GM18867 (cell line): Measurements from ENCODE around the gene SDHAF4.
"Not testable (repeated sequence)": the region's sequence is repeated elsewhere in the genome, so short reads cannot be mapped to it uniquely, and the experiment has no call there.

Experiments
- ATAC-seq: cut with Tn5 transposase; IDR thresholded peaks from one replicate; pipeline ENCODE4 v1.9.1; 2021; ENCODE audit warnings: mild to moderate bottlenecking, moderate library complexity; ENCODE audit not compliant: unreplicated experiment

The SDHAF4 gene

DNA sequence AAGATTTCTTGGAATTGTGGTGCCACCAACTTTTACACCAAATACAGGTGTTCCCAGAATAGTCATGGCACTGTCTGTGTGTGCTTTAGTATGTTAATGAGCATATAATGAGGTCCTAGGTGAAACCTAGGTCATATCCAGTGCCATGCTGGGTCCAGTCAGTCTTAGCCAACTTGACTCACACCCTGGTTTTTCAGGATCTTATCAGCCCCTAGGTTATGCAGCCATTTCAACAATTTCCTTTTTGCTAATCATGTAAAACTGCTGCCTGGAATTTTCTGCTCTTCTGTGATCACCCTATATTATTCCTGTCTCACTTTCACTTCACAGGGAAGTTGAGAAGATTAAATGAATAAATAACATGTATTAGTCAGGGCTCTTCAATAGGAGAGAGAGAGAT lies 23.7 kb downstream of the SDHAF4 start:
- no peak for ATAC-seq

DNA sequence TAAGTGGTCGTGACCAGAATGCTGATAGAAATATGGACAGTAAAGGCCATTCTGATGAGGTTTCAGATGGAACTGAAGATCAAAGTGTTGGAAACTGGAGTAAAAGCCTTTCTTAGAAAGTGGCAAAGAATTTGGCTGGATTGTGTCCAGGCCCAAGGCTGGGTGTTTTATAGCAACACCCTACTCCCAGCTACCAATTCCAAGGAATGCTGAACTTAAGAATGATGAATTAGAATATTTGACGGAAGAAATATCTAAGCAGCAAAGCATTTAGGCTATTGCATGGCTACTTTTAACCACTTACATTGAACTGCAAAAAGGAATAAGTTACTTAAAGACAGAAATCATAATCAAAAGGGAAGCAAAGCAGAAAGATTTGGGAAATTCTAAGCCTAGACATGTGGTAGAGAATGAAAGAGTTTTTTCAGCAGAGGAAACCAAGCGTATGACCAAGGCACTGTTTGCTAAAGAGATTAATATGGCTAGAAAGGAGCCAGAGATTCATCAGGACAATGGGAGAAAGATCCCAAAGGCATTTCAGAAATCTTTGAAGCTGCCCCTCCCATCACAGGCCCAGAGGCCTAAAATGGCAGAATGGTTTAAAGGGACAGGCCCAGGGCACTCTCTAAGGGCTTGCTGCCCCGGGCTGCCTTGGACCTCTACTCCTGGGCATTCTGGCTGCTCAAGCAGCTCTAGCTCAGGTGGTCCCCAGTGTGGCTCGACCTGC lies 25.8 kb downstream of the SDHAF4 start:
- ATAC-seq: no peak

DNA sequence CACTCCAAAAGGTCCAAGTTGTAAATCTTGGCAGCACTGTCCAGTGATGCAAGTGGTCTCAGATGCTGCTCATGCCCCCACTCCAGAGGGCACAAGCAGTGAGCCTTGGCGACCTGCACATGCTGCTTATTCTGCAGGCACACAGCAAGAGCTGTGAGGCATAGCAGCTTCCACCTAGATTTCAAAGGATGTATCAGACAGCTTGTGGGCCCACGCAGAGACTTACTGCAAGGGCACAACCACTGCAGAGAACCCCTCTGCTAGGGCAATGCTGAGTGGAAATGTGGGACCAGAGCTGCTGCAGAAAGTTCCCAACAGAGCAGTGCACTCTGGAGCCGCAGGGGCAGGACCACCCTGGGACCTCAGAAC lies 26.4 kb downstream of the SDHAF4 start:
- no peak for ATAC-seq

DNA sequence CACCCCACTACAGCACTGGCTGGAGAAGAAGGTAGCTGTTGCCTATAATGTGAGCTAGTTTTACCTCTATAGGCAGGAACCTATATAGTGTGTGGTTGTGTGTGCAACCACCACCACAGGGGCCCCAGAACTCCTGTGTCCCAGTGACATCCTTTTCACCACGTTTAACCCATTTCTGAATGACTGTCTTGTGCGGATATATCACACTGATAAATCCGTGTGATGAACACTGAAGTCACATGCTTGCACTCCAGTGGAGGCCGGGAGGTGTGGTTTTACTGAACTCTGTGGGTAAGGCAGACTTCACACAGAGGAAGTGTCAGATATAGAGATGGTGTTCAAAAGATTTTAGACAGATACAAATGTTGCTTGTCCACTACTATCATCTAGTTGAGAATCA lies 32.5 kb downstream of the SDHAF4 start:
- ATAC-seq: no peak

DNA sequence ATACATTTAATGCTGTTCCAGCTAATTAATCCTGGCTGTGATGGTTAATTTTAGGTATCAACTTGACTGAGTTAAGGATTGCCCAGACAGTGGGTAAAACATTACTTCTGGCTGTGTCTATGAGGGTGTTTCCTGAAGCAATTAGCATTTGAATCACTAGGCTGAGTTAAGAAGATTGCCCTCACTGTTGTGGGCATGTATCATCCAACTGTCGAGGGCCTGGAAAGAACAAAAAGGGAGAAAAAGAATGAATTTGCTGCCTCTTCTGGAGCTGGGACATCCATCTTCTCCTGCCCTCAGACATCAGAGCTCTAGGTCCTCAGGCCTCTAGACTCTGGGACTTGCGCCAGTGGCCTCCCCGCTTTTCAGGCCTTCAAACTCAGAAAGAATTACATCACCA lies 34.3 kb downstream of the SDHAF4 start:
- no peak for ATAC-seq

DNA sequence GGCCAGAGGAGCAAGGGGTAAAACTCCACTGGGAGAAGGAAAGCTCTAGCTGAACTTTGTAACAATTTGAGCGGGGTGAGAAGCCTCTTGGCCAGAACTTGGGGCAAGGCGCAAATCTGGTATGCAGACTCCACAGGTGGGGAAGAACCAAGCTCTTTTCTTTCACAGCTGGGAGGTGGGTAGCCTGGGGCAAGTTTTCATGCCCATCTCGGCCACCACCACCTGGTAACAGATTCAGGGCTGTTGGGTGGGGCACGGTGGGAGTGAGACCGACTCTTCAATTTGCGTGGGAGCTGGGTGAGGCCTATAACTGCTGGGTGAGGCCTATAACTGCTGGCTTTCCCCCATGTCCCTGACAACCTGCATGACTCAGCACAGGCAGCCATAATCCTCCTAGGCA lies 37.5 kb downstream of the SDHAF4 start:
- no peak for ATAC-seq

DNA sequence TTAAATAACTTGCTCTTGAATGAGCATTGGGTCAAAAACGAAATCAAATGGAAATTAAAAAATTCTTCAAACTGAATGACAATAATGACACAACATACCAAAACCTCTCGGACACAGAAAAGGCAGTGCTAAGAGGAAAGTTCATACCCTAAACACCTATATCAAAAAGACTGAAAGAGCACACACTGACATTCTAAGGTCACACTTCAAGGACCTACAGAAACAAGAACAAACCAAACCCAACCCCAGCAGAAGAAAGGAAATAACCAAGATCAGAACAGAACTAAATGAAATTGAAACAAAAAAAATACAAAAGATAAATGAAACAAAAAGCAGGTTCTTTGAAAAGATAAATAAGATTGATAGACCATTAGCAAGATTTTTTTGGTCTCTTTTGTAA lies 40.6 kb downstream of the SDHAF4 start:
- ATAC-seq: not testable (repeated sequence)

DNA sequence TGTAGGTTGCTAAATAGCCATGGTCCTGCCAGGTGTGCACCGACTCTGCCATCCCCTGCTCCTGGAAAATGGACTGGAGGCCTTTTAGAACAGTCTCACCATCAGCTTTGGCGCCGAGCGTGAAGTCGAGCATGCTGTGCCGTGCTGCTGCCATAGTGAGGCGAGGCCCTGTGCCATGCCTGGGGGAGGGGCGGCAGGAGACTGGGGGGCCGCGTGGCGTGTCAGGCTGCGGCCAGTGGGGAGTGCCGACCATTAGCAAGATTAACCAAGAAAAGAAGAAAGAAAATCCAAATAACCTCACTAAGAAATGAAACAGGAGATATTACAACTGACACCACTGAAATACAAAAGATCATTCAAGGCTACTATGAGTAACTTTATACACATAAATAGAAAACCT lies 42.5 kb downstream of the SDHAF4 start:
- ATAC-seq: not testable (repeated sequence)

DNA sequence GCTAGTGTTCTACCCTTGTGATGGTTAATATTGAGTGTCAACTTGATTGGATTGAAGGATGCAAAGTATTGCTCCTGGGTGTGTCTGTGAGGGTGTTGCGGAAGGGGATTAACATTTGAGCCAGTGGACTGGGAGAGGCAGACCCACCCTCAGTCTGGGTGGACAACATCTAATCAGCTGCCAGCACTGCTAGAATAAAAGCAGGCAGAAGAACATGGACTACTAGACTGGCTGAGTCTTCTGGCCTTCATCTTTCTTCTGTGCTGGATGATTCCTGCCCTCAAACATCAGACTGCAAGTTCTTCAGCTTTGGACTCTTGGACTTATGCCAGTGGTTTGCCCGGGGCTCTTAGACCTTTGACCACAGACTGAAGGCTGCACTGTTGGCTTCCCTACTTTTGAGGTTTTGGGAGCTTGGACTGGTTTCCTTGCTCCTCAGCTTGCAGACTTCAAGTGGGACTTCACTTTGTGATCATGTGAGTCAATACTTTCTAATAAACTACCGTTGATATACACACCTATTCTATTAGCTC lies 50.1 kb downstream of the SDHAF4 start:
- no peak for ATAC-seq

DNA sequence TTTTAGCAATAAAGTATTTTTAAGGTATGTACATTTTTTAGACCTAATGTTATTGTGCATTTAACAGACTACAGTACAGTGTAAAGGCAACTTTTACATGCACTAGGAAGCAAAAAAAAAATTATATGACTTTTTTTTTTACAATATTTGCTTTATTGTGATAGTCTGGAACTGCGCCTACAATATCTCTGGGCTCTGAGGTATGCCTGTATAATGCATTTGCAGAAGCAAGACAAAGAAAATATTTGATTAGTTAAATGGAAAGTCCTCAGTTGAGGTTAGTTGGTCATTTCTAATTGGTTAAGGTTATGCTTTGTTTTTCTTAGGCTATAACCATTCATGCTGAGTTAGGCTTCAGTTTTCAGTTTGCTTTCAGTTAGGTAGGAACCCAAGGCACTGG lies 54.0 kb downstream of the SDHAF4 start:
- ATAC-seq: no peak

DNA sequence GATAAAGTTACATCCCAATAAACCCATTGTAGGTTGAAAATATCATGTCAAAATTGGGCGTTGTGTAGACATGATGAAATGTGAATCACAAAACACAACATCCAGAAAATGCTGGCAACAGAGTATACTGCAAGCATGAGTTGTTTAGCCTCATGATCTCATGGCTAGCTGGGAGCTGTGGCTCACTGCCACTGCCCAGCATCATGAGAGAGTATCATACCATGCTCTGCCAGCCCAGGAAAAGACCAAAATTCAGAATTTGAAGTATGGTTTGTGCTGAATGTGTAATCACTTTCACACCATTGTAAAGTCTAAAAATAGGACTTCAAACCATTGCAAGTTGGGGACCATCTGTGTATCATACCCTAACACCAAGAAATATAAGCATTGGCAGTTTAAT lies 55.7 kb downstream of the SDHAF4 start:
- no peak for ATAC-seq

DNA sequence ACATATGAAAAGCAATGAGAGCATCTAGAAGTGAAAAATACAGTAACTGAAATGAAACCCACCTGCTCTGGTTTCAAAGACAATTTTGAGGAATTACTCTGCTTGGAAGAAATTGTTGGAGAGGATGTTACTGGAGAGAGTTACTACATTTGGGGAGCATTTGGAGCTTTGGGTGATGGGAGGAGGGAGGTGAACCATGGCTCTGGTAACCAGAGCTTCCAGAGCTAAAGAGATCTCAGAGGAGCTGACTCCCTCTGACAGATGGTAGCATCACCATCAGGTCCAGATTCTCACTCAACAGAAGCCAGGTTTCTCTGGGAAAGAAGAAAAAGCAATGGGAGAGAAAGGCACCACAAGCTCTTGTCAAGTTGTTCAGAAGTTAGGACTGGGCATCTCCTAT lies 58.7 kb downstream of the SDHAF4 start:
- ATAC-seq: no peak

DNA sequence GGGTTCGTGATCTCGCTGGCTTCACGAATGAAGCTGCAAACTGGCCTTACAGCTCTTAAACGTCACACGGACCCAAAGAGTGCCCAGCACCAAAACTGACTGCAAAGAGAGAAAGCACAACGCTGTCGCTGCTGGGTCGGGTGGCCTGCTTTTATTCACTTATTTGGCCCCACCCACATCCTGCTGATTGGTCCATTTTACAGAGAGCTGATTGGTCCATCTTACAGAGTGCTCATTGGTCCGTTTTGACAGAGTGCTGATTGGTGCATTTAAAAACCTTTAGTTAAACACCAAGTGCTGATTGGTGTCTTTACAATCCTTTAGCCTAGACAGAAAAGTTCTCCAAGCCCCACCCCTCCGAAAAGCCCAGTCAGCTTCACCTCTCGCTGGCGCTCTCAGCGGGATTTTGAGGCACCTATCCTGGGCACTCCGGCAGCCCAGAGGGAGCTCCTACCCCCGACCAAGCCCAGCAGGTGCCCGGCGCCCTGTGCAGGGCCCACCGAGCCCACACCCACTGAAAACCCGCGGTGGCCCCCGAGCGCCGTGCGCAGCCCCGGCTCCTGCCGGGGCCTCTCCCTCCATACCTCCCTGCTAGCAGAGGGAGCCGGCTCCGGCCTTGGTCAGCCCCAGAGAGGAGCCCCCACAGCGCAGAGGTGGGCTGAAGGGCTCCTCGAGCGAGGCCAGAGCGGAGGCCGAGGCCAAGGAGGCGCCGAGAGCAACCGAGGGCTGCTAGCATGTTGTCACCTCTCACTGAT lies 60.9 kb downstream of the SDHAF4 start:
- no peak for ATAC-seq

DNA sequence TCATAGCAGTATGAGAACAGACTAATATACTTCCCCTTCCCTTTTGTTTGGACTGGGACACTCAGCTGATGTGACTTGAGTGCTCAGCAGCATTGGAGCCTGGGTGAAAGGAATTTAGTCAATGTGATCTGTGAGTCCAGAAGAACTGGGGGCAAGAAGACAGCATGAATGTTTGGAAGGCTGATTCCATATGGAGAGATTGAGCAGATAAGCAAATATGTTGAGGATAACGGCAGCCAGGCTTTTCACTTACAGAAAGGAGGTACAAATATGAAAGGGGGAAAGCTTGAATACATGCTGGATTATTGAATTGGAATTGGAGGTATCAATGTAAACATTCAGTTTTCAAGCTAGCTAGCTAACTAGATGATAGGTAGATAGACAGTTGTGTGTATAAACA lies 63.2 kb downstream of the SDHAF4 start:
- ATAC-seq: no peak

DNA sequence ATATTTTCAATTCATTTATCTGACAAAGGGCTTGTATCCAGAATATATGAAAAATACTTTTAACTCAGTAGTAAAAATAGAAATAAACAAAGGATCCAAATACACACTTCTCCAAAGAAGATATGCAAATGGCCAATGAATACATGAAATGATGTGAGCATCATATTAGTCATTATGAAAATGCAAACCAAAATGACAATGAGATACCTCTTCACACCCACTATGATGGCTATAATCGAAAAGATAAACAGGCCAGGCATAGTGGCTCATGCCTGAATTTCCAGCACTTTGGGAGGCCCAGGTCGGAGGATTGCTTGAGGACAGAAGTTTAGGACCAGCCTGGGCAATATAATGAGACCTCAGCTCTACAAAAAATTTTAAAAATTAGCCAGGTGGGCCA lies 67.1 kb downstream of the SDHAF4 start:
- no peak for ATAC-seq

DNA sequence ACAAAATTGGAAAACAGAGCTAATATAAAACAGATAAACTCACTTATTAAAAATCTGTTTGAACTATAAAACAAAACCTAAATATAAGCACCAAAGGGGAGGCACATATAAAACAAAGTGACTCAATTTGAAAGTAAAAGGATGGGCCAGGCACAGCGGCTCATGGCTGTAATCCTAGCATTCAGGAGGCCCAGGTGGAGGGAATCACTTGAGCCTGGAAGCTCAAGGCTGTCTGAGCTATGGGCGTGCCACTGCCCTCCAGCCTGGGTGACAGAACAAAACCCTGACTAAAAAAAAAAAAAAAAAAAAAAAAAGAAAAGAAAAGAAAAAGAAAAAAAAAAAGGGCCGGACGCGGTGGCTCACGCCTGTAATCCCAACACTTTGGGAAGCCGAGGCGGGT lies 69.9 kb downstream of the SDHAF4 start:
- ATAC-seq: no peak

DNA sequence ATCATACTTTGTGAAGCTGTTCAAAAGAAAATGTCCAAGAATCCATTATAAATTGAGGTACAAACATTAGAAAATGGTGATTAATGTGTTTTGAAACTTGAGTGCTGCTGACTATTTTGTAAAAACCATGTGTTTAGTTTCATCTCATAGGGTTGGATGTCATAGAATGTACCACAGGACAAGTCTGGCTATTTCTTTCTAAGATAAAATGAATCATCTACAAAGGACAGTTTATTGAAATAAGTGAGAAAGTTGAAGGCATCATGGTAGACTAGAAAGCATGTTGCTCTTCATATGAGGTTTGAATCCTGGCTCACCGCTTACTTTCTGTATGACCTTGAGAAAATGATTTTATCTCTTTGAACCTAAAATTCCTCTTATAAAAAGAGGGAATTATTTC lies 71.7 kb downstream of the SDHAF4 start:
- ATAC-seq: no peak
